CD14-positive monocyte (primary cell): ENCODE results near the gene PTPRD. TPM values are rescaled to one million over a fixed set of nuclear protein-coding genes. Genes with fewer than 3 reads are reported as not detected.

Experiments
- DNase-seq, 3 donors: peaks; one replicate each; pipeline ENCODE4 v3.0.0-alpha.2; 2011 to 2022
- H2AFZ ChIP-seq: 2 replicates; pipeline ENCODE4 v1.6.0; 2012; ENCODE audit warnings: mild to moderate bottlenecking, low read depth, low read length, inconsistent platforms; ENCODE audit not compliant: insufficient read depth, poor library complexity, severe bottlenecking
- H3K27ac ChIP-seq, 2 donors: 1 replicate in 1 of 2; 2 replicates in 1 of 2; pipeline ENCODE4 v1.5.1; 2012 to 2013; ENCODE audit warnings: low read length in 2 of 2, control low read depth in 1 of 2, inconsistent platforms in 1 of 2, low read depth in 1 of 2, mild to moderate bottlenecking in 1 of 2
- H3K27me3 ChIP-seq, 2 donors: one replicate each; pipeline versions ENCODE4 v1.6.0 to v1.6.1; 2011 to 2013; ENCODE audit warnings: low read length in 2 of 2; ENCODE audit not compliant: control insufficient read depth in 2 of 2, insufficient read depth in 2 of 2
- H3K36me3 ChIP-seq, 2 donors: replicated peaks in 1 of 2; 1 replicate in 1 of 2; 2 replicates in 1 of 2; pipeline versions ENCODE4 v1.5.1 to v1.6.1; 2012 to 2013; ENCODE audit warnings: low read length in 2 of 2, control low read depth in 1 of 2, inconsistent platforms in 1 of 2, mild to moderate bottlenecking in 1 of 2; ENCODE audit not compliant: insufficient read depth in 2 of 2, control insufficient read depth in 1 of 2
- H3K4me1 ChIP-seq, 2 donors: 1 replicate in 1 of 2; 2 replicates in 1 of 2; pipeline versions ENCODE4 v1.5.1 to v1.6.1; 2012 to 2013; ENCODE audit warnings: low read length in 2 of 2, control low read depth in 1 of 2, inconsistent platforms in 1 of 2, mild to moderate bottlenecking in 1 of 2, moderate library complexity in 1 of 2; ENCODE audit not compliant: insufficient read depth in 2 of 2, control insufficient read depth in 1 of 2
- H3K4me2 ChIP-seq: replicated peaks from 2 replicates; pipeline ENCODE3; 2012; ENCODE audit warnings: low read length, moderate library complexity, mild to moderate bottlenecking; ENCODE audit not compliant: poor library complexity, severe bottlenecking; ENCODE audit errors: extremely low read depth
- H3K4me3 ChIP-seq, 3 experiments: fragments of 200-600 bp in 1 of 3; sonication (generic) in 1 of 3; replicated peaks in 1 of 3; 1 replicate in 2 of 3; 2 replicates in 1 of 3; pipeline ENCODE4 v1.5.1; 2011 to 2013; ENCODE audit warnings: low read length in 3 of 3, mild to moderate bottlenecking in 3 of 3, control low read depth in 2 of 3, low read depth in 2 of 3, inconsistent platforms in 1 of 3, moderate library complexity in 1 of 3
- H3K79me2 ChIP-seq: 2 replicates; pipeline ENCODE4 v1.6.0; 2012; ENCODE audit warnings: mild to moderate bottlenecking, control low read depth, inconsistent platforms, low read length, moderate library complexity; ENCODE audit not compliant: insufficient read depth
- H3K9ac ChIP-seq: 2 replicates; pipeline ENCODE4 v1.6.0; 2017; ENCODE audit warnings: low read length, mild to moderate bottlenecking; ENCODE audit not compliant: insufficient read depth, poor library complexity, severe bottlenecking
- H3K9me3 ChIP-seq, 2 donors: replicated peaks in 1 of 2; 1 replicate in 1 of 2; 2 replicates in 1 of 2; pipeline versions ENCODE4 v1.5.1 to v1.6.1; 2012 to 2013; ENCODE audit warnings: low read length in 2 of 2, control low read depth in 1 of 2; ENCODE audit not compliant: control insufficient read depth in 1 of 2, insufficient read depth in 1 of 2
- H4K20me1 ChIP-seq: 2 replicates; pipeline ENCODE4 v1.6.0; 2012; ENCODE audit warnings: mild to moderate bottlenecking, low read length, control low read depth, moderate library complexity; ENCODE audit not compliant: insufficient read depth
- H3K27ac Mint-ChIP-seq, 7 donors: one replicate each; pipeline ENCODE4 v1.8.0; 2020; ENCODE audit warnings: mild to moderate bottlenecking in 7 of 7, mixed read lengths in 7 of 7, moderate library complexity in 6 of 7, inconsistent platforms in 2 of 7
- H3K27me3 Mint-ChIP-seq, 3 donors: one replicate each; pipeline ENCODE4 v1.8.0; 2021 to 2022; ENCODE audit warnings: low read depth in 3 of 3, mild to moderate bottlenecking in 3 of 3, mixed read lengths in 3 of 3, moderate library complexity in 3 of 3, inconsistent platforms in 1 of 3
- H3K36me3 Mint-ChIP-seq, 2 donors: one replicate each; pipeline ENCODE4 v1.8.0; 2020; ENCODE audit warnings: mixed read lengths in 2 of 2, inconsistent platforms in 1 of 2, mild to moderate bottlenecking in 1 of 2
- H3K4me1 Mint-ChIP-seq: one replicate; pipeline ENCODE4 v1.8.0; 2020; ENCODE audit warnings: mild to moderate bottlenecking, mixed read lengths
- H3K4me3 Mint-ChIP-seq, 2 donors: one replicate each; pipeline ENCODE4 v1.8.0; 2020; ENCODE audit warnings: mild to moderate bottlenecking in 2 of 2, mixed read lengths in 2 of 2, moderate library complexity in 1 of 2
- H3K9me3 Mint-ChIP-seq, 7 donors: one replicate each; pipeline ENCODE4 v1.8.0; 2020 to 2022; ENCODE audit warnings: mixed read lengths in 7 of 7, mild to moderate bottlenecking in 6 of 7, moderate library complexity in 6 of 7, inconsistent platforms in 2 of 7
- WGBS: methylation state at CpG from one replicate; pipeline ENCODE4 v1.1.5; 2013; ENCODE audit warnings: missing lambda C conversion rate; ENCODE audit not compliant: insufficient coverage; 5-methylcytosine and 5-hydroxymethylcytosine counted together
- intact Hi-C, 2 donors: fragments of 100-400 bp; cut with micrococcal nuclease; formaldehyde crosslinking; loops; one replicate each; pipeline versions ENCODE4 v1.15.0 to v1.15.1; 2023
- polyA plus RNA-seq, 3 donors: library from polyadenylated mRNA; depleted of rRNA in 1 of 3; unstranded in 2 of 3; stranded (reverse) in 1 of 3; fragments of 300-500 nt in 2 of 3; fragments of >200 nt in 1 of 3; fragmentation: Illumina TruSeq in 2 of 3; gene quantifications; 1 replicate in 2 of 3; 2 replicates in 1 of 3; pipeline ENCODE4 v1.2.3, GENCODE V29; 2012 to 2021
- TF ChIP-seq, protein P1 (sequence below): fragments of 200-600 bp; IDR thresholded peaks from one replicate; pipeline ENCODE4 v1.8.0; 2022; ENCODE audit warnings: antibody characterized with exemption, mild to moderate bottlenecking

Gene PTPRD
- polyA plus RNA-seq, 3 donors, result not detected

DNA sequence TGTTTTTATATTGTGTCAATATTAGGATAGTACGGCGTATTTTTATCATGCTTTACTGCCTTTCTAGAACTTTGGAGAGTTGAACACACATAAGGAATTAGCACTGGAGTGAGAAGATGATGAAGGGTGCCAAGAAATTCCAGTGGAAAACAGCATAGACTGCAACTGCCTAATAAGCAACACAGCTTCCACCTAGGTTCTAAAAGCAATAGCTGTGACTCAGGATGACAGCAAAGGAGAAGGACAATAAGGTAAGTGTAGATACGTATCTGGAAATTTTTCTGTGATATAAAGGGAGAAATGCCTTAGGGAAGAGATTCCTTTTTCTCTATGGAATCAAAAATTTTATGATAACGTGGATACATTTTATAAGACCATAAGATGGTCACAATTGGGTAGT lies 7.4 kb downstream of the PTPRD start:
- H3K27me3 Mint-ChIP-seq, result peaks cover 0 to 1% (median 0%) of the 10 kb centered on the region in 3 donors
- no peaks in the 10 kb centered on the region for H3K36me3 ChIP-seq
- no peak overlapping the region for H2AFZ ChIP-seq
- no peak overlapping the region for H3K4me2 ChIP-seq
- no peaks in the 10 kb centered on the region for H3K9me3 Mint-ChIP-seq
- no peaks in the 10 kb centered on the region for H3K9me3 ChIP-seq
- no peak overlapping the region for H3K4me3 Mint-ChIP-seq
- H3K36me3 Mint-ChIP-seq, result no peaks in the 10 kb centered on the region
- H3K4me1 Mint-ChIP-seq, result no peaks in the 10 kb centered on the region
- no peaks in the 10 kb centered on the region for H4K20me1 ChIP-seq
- no peak overlapping the region for H3K9ac ChIP-seq
- no peak overlapping the region for H3K27ac Mint-ChIP-seq
- TF ChIP-seq, protein P1, sequence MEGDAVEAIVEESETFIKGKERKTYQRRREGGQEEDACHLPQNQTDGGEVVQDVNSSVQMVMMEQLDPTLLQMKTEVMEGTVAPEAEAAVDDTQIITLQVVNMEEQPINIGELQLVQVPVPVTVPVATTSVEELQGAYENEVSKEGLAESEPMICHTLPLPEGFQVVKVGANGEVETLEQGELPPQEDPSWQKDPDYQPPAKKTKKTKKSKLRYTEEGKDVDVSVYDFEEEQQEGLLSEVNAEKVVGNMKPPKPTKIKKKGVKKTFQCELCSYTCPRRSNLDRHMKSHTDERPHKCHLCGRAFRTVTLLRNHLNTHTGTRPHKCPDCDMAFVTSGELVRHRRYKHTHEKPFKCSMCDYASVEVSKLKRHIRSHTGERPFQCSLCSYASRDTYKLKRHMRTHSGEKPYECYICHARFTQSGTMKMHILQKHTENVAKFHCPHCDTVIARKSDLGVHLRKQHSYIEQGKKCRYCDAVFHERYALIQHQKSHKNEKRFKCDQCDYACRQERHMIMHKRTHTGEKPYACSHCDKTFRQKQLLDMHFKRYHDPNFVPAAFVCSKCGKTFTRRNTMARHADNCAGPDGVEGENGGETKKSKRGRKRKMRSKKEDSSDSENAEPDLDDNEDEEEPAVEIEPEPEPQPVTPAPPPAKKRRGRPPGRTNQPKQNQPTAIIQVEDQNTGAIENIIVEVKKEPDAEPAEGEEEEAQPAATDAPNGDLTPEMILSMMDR, result no peak
- intact Hi-C loops, result no loop called here
- H3K4me1 ChIP-seq, result no peaks in the 10 kb centered on the region
- no peak for DNase-seq
- H3K27me3 ChIP-seq, result peaks cover 0 to 1% of the 10 kb centered on the region in 2 donors
- H3K79me2 ChIP-seq, result no peaks in the 10 kb centered on the region
- no peak overlapping the region for H3K4me3 ChIP-seq
- whole genome bisulfite sequencing, result 100% methylated on average over 2 of the region's 4 CpGs
- no peak overlapping the region for H3K27ac ChIP-seq

DNA sequence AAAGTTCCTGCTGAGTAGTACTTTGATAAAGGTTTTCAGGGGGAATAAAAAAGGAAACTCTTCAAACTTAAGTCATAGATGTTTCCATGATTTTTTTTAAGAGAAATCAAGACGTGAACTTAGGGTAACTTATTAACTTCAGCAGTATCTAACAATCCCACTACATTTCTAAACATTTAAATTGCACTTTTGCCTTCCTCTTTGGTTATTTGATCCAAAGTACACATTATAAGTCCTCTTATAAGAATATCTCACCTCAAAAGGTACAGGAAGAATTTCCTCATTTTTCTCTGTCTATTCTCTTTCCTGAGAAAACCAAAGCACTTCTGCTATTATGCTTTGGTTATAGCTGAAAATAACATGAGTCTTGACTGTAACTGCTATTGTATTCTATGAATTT lies 7.9 kb downstream of the PTPRD start:
- no peaks in the 10 kb centered on the region for H3K36me3 ChIP-seq
- Mint-ChIP-seq H3K27ac (no peak overlapping the region), H3K9me3 (no peaks in the 10 kb centered on the region), H3K4me3 (no peak overlapping the region), H3K36me3 (no peaks in the 10 kb centered on the region), H3K27me3 (no peaks in the 10 kb centered on the region), H3K4me1 (no peaks in the 10 kb centered on the region)
- TF ChIP-seq, protein P1, result no peak
- H3K4me1 ChIP-seq, result no peaks in the 10 kb centered on the region
- no peaks in the 10 kb centered on the region for H3K79me2 ChIP-seq
- H3K4me3 ChIP-seq, result no peak overlapping the region
- no peak overlapping the region for H3K27ac ChIP-seq
- no peak for DNase-seq
- no peaks in the 10 kb centered on the region for H4K20me1 ChIP-seq
- no peak overlapping the region for H3K4me2 ChIP-seq
- WGBS, result no CpG with 5 or more reads among the region's 1 CpG
- H2AFZ ChIP-seq, result no peak overlapping the region
- H3K27me3 ChIP-seq, result no peaks in the 10 kb centered on the region
- intact Hi-C loops, result no loop called here
- H3K9ac ChIP-seq, result no peak overlapping the region
- no peaks in the 10 kb centered on the region for H3K9me3 ChIP-seq
